Measurements from ENCODE around the gene PDE5A.

PDE5A gene

DNA sequence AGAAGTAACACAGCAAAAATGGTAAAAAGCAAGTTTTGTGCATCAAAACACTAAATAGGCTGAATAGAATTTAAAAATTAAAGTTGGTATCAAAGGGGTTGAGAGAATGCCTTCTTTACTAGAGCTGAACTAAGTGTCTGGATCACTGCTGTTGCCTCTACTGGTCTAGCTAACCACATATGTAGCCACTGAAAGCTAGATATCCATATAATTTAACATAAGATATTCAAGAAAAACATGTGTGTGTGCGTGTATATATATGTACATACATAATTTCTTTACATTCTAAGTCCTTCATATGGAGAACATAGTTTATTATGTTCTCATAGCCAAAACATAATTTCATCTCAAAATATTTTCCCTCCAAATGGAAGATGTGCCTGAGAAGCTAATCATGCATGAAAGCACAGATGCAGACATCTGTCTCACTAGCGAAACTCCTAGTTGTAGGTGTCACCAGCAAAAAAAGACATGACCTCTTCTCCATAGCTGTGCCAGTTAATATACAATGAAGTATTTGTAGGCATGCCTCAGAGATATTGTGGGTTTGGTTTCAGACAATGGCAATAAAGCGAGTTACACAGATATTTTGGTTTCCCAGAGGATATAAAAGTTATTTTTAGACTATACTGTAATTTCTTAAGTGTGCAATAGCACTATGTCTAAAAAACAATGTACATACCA is 47.3 kb downstream of the PDE5A start:
- no peak for DNase-seq (ENCODE audit: low spot score)

- no peak for DNase-seq (ENCODE audit: low spot score)
These were observed 48.3 kb downstream of the PDE5A start for GRCh38 chr4:119580293-119580692.

DNA sequence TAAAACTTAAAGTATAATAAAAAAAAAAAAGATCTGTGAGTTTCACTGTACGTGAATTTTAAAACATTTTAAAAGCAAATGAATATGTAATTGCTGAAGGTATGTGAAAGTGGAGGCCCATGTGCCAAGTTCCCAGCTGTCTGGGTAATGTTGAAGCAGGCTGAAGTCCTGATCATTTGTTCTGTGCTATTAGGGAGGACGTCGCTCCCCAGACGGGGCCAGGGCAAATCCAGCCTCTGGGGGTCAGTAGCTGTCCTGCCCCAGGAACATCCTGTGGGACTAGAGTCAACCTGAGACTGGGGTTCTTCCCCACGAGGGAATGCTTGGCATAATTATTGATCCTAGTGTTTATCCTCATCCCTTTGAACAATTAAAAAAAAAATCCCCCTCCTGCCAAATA is 48.8 kb downstream of the PDE5A start:
- no peak for DNase-seq (ENCODE audit: low spot score)

- DNase-seq (ENCODE audit: low spot score), result no peak
These were observed 58.2 kb downstream of the PDE5A start for GRCh38 chr4:119570401-119570800.

DNA sequence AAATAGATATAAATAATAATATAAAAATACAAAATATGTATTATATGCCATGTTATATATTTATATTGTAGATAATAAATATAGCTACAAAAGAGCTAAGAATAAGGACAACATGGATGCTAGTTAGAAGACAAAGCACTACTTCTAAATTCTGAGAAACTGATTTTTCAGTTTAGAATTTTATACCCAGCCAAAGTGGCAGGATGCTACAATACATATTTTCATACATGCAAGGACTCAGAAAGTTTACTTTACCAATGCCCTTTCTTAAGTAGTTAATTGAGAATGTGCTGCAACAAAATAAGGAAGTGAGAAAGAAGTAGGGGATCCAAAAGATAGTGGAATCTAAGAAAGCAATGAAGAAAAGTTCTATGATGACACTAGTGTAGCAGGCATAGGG is 64.5 kb downstream of the PDE5A start:
- no peak for DNase-seq (ENCODE audit: low spot score)

- DNase-seq (ENCODE audit: low spot score), result no peak
These were observed 69.5 kb downstream of the PDE5A start for GRCh38 chr4:119559044-119559647.

DNA sequence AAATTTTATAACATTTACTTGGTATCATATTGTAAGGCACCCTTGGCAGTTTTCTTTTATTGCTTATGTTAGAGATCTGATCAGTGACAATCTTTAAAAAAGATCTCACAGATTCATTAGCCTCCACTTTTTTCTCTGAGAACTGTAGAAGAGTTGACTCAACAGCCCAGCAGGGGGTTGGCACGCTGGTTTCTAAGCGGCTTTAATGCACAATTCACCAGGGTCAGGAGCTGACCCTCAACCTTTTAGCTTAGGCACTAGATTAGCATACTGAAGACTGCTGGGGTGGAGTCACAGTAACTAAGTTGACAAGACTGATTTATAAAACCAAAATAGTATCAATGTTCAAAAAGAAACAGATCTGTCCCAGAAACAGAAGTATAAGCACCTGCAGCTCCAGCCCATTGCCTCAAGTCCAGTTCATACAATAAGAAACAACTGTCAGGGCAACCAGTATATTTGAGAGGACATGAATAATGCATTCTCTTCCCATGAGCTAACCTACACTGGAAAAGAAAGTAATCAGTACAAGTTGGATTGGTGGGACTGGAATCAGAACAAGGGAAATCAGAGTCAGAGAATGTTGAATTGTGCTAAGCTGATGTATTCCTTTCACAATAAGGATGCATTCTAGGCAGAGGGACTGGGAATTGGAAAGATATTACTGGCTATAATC is 77.6 kb downstream of the PDE5A start:
- peak; percentile 84 for DNase-seq (ENCODE audit: low spot score)

DNA sequence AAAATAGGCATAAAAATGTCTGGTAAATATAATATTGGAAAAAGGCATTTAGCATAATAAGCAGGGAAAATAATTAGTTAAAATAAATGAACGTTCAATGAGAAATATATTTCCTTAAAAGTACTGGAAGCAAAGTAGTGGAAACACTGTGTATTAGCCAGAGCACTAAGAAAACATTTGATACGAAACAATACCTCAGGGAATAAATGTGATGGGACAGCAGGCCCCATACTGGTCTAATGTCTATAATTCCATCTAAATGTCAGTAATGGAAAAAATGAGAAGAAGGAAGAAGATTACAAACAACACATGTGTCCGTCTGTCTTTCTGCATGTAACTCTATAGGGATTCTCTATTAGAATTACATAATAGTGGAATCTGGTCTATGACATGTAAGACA is 79.0 kb downstream of the PDE5A start:
- DNase-seq (ENCODE audit: low spot score), result no peak

DNA sequence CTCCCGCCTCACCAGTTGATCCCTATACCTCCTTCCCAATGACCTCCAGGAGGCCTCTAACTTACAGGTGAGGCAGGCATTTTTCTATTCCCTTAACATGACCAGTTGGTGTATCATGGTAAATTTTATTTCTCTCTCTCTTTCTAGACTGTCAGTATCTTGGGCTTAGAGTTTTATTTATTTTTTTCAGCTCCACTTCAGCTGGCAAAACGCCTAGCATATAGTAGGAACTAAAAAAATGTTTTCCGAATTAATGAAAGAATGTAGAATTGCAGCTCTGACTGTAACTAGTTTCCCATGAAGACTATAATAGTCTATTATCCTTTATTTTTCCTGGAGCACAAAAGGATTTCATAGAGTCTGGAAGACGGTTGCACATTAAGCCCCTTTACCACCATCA is 84.8 kb downstream of the PDE5A start:
- no peak for DNase-seq (ENCODE audit: low spot score)

- DNase-seq (ENCODE audit: low spot score), result no peak
These were observed 85.4 kb downstream of the PDE5A start for GRCh38 chr4:119543187-119543586.

- DNase-seq (ENCODE audit: low spot score), result no peak
These were observed 88.4 kb downstream of the PDE5A start for GRCh38 chr4:119540249-119540648.

GRCh38 chr4:119537586-119537985 is 91.0 kb downstream of the PDE5A start:
- DNase-seq (ENCODE audit: low spot score), result no peak

DNA sequence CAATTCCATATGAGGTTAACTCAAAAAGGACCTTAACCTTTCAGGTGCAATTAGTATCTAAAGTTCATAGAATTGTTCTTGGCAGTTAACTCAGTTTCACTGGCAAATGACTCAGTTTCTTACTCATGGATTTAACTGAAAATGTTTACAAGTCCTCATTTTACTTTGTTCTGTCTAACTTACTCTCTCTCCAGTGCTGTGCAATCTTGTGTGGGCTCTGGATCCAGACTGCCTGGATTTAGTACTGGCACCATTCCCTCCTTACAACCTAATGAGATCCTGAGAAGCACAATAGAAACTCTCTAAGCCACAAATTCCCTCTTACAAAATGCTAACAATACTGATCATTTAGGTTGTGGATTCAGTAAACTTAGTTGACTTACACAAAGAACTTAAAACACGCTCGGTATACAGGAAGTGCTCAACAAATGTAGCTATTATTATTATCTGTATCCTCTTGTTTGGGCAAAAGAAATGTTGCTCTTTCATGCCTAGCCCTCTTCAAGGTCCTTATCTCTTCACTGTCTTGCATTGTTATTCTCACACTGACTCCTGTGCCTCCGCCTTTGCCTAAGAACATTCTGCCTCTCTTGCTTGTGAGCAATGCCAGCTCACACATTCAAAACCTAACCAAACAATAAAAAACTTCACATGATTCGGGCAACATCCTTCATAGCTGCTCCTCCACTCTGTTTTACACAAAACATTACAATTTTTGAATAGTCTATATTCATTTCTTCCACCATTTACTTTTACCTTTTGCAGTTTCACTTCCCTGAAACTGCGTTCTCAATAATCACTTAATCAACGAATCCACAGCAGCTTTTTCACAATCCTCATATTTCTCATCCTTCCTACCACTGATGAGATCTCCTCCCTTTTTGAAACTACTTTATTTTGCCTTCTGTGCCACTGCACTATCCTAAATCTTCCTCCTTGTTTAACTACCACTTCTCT is 91.8 kb downstream of the PDE5A start:
- DNase-seq (ENCODE audit: low spot score), result no peak

DNA sequence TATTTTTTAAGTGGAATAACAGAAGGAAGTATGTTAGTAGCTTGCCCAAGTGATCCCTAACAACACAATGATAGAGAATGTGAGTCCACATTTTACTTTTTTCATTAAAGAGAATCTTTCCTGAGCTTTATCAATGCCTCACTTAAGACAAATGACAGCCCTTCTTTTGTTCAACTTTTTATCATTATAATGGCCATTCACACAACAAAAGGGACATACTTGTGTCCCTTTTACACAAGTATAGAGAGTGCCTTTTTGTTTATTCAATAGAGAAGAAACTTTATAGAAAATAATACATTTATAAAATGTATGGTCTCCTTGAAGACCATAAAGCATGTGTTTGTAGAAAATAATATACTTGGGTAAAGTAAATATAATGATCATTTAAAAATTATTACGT is 96.3 kb downstream of the PDE5A start:
- DNase-seq (ENCODE audit: low spot score), result no peak

GRCh38 chr4:119529788-119530187 is 98.8 kb downstream of the PDE5A start:
- no peak for DNase-seq (ENCODE audit: low spot score)

DNA sequence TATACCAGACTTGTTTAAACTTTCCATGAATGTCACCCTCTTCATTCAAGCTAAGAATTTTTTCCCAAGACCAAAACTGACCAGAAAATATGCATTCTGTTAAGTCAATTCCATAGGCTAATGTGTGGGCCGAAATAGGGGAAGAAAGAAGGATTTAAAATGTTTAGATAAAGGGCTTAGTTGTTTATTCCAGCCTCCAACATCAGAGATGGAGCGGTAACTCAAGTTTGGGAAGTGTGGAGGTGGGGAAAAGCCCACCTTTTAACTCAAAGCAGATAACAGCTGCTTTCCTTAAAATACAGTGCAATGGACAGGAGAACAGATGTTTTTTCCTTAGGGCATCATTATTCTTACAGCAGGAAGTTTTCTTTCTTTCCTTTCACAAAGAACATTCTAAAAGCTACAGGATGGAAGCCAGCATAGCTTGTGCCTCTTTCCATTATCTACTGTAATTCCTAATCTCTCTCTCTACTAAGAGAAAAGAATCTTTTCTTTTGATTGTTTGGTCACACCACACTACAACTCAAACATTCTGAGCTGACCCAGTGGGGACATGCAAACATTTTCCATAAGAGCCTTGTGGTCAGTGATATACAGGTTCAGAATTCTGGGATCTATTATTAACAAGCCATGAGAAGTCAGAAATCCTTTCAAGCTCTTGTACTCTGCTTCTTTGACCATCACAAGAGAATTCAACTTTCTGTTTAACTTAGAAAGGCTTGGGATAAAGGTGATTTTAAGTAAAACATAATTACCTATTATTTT is 101.6 kb downstream of the PDE5A start:
- DNase-seq (ENCODE audit: low spot score), result no peak

GRCh38 chr4:119525771-119526712 is 102.6 kb downstream of the PDE5A start:
- no peak for DNase-seq (ENCODE audit: low spot score)

- no peak for DNase-seq (ENCODE audit: low spot score)
These were observed 103.4 kb downstream of the PDE5A start for GRCh38 chr4:119525005-119525749.

DNA sequence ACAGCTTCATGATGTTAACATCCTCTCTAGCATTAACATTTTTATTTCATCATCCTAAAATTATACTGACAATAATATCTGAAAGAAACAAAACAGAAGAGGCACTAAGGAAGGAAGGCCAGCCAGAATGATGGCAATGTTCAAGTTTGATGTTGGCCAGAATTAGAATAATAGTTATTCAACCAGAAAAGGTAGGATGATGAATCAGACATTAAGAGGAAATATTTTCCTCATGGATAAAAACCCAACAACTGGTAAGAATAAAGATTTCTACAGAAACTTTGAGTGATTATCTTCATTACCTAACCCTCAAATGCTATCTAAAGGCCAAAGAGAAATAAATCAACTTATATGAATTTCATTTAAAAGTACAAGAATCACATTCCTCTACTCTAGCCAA is 105.2 kb downstream of the PDE5A start:
- no peak for DNase-seq (ENCODE audit: low spot score)

DNA sequence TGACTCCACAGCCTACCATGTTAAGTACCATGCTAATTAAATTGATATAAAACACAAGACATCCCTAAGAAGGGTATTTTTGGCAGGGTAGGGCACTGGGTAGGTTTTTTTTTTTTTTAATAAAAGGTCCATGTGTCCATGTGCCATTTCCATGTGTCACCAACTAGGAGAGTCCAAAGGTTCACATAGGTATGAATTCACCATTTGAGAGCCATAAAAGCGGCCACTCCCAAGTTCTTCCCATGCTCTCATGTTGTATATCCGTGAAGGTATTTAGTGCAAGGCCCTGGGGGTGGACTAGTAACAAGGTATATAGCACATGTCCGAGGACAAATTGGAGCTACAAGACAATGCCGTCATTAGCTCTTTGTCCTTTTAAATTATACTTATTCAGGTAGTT is 107.3 kb downstream of the PDE5A start:
- DNase-seq (ENCODE audit: low spot score), result no peak

Measured in ecto neural progenitor cell (in vitro differentiated cells).